Stimulated activated CD8-positive, alpha-beta memory T cell treated with anti-CD3 and anti-CD28 coated beads, Interleukin-4, amount 100 ng/mL, for 4 hours (primary cell): ENCODE data around the gene GANAB.
"Not testable (repeated sequence)": the region's sequence is repeated elsewhere in the genome, so short reads cannot be mapped to it uniquely, and the experiment has no call there.

Experiments
- DNase-seq, 2 donors: peaks; one replicate each; pipeline ENCODE4 v3.0.0-alpha.2; 2020; ENCODE audit warnings: low read depth in 2 of 2, low spot score in 1 of 2

The GANAB gene

DNA sequence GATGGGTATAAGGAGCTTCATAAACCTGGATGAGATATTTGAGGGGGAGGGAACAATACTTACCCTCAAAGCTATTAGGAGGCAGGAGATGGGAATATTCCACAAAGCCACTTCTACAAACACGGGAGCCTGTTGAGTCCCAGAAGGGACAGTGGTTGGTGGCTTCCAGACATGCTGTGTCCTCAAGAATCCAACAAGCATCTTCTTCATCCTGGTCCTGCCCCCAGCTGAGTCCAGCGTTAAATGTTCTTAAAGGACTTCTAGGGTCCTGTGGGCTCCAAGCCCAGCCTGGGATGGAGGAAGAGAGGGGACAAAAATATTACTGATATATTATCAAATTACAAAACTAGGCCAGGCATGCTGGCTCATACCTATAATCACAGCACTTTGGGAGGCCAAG is 21.0 kb upstream of the GANAB start:
- no peak for DNase-seq

- DNase-seq: no peak
Measured at GRCh38 chr11:62666259-62666926, 20.0 kb upstream of the GANAB start.

GRCh38 chr11:62665599-62666258 is 19.3 kb upstream of the GANAB start:
- peak in 1 of 2 donors; percentile 64 for DNase-seq

DNA sequence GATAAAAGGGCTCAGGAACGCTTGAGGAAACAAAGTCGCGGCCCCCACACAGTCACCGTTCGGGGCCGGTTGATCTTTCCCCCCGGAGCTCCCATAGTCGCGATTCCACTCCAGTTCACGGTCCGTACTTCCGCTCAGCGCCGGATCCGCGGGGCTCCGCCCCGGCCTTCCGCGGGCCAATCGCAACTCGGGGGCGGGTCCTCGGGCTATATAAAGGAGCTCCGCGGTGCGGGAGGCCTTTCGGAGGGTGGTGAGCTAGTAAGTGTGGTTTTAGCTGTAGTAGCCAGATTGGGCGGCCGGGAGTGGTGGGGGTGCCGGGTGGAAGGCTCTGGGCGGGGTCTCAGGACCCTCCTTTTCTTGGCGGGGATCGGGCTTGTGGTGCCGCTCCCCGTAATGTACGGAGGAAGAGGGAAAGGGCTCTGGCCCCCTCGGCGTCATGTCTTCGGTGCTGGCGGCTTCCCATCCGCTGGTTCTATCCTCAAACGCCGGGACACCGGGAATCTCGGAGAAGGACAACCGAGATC is 18.7 kb upstream of the GANAB start, which contains the start of the genes C11orf98 and CSKMT:
TSS of gene C11orf98 (minus strand) at position 136 of the 524 bp plus-strand sequence. CDS start at position 95, 41 bp downstream.
TSS of gene CSKMT (plus strand) at position 238 of the 524 bp plus-strand sequence. CDS start 568 bp downstream, outside the sequence.
- peak; percentile 91 to 92 for DNase-seq

DNA sequence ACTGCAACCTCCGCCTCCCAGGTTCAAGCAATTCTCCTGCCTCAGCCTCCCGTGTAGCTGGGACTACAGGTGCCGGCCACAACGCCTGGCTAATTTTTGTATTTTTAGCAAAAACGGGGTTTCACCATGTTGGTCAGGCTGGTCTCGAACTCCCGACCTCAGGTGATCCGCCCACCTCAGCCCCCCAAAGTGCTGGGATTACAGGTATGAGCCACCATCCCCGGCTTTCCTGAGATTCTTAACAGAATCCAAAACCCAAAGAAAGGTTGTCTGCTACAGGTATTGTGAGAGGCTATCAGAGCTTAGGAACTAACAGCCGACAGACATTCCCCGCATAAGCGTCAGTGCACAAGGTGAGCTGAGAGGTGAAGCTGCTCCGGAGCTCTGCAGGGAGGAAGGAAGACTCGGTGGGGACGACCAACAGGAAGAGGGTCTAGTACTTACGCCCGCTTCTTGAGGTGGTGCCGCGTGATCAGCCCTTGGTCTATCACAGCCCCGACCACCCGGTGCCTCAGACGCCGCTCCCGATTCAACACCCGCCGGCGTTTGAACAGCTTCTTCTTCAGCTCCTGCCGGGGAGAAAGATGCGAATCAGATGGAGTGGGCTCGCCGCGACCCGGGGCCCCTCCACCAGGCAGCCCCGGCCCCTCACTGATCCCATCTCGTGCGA is 18.1 kb upstream of the GANAB start:
- no peak for DNase-seq

- DNase-seq: no peak
Measured at GRCh38 chr11:62656796-62657429, 10.5 kb upstream of the GANAB start.

DNA sequence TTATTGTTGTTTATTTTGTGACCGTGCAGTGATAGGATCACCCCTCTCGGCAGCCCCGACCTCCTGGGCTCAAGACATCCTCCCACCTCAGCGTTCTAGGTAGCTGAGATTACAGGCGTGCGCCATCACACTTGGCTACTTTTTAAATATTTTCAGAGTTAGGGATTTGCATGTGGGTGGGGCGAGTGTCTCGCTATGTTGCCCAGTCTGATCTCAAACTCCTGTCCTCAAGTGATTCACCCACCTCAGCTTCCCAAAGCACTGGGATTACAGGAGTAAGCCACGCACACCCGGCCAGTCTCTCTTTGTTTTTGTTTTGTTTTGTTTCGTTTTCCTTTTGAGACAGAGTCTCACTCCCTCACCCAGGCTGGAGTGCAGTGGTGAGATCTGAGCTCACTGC is 7.9 kb upstream of the GANAB start:
- no peak for DNase-seq

DNA sequence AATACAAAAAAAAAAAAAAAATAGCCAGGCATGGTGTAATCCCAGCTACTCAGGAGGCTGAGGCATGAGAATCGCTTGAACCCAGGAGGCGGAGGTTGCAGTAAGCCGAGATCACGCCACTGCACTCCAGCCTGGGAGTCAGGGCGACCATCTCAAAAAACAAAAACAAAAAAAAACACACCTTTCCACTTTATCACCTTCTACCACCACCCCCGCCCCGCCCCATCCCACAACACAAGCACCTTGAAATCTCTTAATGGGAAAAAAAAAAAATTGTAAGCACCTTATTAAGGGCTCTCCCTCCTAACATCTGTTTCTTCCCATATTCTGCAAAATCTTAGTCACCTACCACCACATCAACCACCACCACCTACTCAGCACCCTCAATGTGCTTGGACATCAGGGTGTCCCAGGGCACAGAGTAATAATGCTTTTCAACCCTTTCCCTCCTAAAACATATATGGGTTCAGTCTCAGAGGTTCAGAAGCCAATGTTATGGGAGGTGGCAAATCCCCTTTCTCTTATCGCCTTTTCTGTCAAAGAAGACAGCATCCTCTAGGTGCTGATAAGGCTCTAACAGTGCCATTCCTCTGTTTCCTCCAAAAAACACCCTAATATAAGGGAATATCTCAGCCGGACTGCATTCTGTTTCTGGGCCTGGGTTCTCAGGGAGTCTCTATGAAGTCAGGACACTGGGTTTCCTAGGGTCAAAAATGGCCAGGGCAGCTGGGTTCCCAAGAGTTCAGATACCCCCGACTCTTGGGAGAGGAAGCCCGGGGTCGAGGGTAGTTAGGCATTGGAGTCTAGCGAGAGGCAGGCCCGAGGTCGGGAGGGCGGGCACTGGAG is 6.0 kb upstream of the GANAB start:
- DNase-seq: no peak

GRCh38 chr11:62650283-62650682 is 3.9 kb upstream of the GANAB start:
- DNase-seq: not testable (repeated sequence)

DNA sequence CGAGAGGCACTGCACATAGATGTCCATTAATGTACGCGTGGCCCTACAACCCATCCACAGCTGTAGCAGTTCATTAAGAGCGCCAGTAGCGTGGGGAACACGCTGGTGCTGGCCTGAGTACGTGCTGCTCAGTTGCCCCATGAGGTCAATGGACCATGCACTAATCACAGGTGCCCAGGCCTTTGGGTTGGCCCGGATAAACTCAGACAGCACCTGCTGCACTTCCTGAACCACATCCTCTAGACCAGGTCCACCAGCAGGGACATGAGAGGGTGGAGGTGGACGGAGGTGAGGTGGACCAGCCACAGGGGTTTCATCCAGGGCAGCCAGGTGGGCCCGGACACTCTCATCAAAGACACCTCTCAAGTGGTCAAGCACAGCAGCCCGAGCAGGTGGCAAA is 3.1 kb upstream of the GANAB start:
- DNase-seq: no peak

DNA sequence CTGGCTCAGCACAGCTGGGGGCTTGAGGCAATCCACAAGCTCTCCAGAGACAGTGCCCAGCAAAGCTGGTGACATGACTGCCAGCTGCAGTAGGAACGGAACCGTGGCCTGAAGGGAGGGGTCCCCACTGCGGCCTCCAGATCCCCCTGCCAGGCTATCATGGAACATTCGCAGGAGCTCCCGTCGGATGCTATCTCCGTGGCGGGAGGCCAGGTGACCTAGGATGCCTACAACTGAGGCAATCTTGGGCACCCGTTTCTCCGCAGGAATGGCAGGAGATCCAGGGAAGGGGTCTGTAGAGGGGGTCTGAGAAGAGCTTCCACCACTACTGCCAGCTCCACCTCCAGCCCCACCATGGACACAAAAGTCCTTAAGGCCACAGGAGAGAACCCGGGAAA is 2.6 kb upstream of the GANAB start:
- DNase-seq: no peak

DNA sequence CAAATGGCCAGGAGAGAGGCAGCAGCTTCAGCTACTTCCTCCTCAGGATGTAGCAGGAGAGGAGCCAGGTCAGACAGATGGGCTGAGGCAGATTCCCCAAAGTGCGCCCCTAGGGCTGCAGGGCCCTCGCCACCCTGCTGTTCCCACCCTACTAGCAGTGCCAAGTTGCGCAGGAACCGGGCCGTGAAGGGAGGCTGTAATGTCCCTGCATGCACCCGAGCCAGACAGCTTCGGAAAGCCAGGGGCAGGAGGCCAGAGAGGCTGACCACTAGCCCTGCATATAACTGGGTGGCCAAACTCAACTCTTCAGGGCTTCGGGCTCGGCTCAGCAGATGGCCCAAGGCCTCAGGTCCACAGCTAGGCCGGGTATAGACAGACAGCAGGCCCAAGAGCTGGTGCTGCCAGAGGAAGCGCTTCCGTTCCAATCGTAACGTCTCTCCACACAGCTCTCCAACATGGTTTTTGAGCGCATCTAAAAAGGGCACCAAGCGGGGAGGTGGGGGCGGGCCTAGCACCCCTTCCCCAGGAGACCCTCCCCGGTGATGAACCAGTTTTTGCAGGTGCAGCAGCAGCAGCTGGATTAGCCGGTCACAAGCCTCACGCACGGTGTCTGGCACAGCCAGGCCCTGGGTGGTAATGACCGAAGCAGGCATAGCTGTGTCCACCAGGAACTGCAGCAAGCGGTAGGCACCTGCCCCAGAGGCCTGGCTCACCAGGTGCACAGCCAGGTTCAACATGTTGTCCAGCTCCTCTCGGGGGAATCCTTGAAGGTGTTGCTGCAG is 2.0 kb upstream of the GANAB start:
- no peak for DNase-seq

DNA sequence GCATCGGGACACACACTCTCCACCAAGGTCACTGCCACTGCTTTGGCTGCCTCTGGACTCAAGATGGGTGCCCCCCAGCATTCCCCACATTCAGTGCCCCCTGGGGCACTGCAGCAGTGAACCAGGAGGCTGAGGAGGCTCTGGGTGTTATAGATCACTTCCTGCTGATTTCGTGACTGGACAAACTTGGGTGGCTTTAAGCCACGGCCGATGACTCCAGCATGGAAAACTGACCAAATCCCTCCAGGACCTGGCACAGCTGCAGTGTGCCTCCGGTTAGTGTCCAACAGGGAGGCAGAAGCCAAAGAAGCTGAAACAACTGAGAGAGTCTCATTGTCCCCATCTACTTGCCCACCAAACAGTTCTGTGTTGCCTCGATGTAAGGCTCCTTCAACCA is 1.2 kb upstream of the GANAB start:
- DNase-seq: no peak

GRCh38 chr11:62646825-62647608 is 604 bp upstream of the GANAB start:
- no peak for DNase-seq

- DNase-seq: no peak
Measured at GRCh38 chr11:62645671-62645945, 805 bp downstream of the GANAB start.

GRCh38 chr11:62644220-62644619 is 2.2 kb downstream of the GANAB start:
- no peak for DNase-seq

DNA sequence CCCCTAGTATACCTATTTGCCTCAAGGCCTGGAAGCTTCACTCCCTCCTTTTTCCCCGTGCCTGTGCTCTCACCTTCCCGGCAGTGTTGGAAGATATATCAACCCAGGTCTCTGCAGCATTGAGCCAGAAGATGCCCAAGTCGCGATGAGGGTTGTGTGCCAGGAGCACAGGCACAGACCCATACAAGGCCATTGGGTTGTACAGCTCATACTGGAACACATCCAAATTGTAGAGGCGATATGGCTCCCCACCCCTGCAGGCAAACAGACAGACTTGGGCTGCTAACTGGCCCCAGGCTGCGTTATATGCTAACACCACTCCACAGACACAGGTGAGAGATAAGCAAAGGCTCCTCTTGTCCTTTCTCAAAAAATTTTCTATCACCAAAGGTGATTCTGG is 13.9 kb downstream of the GANAB start:
- no peak for DNase-seq

DNA sequence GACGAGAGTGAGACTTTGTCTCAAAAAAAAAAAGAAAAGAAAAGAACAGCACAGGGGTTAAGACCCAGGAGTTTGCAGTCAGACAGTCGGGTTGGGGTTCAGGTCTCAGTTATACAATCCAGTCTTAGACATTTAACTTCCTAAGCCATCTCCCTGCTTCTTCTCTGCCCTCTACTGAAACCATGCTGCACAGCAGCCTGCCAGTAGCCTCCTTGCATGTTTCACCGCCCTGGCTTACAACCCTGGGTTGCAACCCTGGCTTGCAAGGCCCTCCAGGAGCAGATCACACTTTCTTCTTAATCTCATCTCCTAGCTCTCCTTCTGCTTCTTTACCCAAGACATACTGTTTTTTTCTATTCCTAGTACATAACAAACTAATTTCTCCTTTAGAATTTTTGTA is 18.7 kb downstream of the GANAB start:
- no peak for DNase-seq

DNA sequence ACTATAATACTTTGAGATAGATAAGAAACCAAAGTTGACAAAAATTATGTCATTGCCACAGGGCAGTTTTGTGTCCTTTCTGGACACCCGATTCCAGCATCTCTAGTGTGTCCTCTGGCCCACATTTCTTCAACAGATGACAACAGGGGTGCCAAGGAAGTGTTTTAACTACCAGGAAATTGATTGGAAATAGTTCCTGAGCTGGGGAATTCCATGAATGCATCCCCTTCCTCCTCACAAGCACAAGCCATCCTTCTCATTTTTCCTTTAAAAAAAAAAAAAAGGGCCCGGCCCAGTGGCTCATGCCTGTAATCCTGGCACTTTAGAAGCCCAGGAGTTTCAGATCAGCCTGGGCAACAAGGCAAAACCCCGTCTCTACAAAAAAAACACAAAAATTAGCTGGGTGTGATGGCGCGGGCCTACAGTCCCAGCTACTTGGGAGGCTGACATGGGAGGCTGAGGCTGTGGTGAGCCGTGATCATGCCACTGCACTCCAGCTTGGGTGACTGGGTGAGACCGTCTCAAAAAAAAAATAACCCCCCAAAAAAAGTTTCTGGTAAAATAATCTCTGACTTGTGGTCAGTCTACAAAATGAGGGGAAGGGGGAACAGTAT is 23.8 kb downstream of the GANAB start:
- DNase-seq: no peak
